ENCODE data around the gene PXDN.
"Not testable (repeated sequence)": the region's sequence is repeated elsewhere in the genome, so short reads cannot be mapped to it uniquely, and the experiment has no call there.

PXDN gene

DNA sequence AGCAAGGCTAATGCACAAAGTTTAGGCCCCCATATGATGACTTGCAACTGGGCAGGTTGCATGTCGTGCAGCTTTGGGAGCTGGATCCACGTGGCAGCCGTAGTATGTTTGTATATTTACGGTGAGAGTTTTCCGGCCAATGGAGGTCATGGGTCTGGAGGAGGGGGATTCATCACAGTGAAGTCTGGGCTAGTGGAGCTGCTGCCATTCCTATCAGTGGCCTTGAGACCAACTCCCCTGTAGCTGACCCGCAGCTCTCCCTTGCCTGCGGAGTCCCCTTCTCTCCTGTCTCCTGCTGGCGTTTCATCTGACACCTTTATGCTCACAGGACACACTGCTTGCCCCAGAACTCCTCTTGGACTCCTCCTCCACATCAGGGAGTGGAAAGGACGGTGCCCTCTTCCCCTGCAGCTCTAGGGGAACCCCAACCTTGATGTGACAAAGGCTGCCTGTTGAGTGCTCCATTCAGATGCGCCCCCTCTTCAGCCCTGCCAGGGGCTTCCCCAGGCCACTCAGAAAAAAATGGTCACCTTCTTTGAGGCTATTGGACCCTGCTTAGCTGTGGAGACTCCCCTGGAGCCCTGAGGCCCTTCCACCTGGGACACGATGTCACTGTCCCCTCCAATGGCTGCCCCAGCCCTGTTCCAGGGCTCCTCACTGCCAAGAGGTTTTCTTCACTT is 121.7 kb downstream of the PXDN start:
- no peak overlapping the region for H3K4me3 Mint-ChIP-seq
- peaks cover 4% of the 10 kb centered on the region for H3K27me3 Mint-ChIP-seq
- no peaks in the 10 kb centered on the region for H3K9me3 Mint-ChIP-seq
- no peaks in the 10 kb centered on the region for H3K4me1 Mint-ChIP-seq (ENCODE audit: low read depth)
- no peak overlapping the region for H3K27ac Mint-ChIP-seq
- no peaks in the 10 kb centered on the region for H3K36me3 Mint-ChIP-seq (ENCODE audit: low read depth)

DNA sequence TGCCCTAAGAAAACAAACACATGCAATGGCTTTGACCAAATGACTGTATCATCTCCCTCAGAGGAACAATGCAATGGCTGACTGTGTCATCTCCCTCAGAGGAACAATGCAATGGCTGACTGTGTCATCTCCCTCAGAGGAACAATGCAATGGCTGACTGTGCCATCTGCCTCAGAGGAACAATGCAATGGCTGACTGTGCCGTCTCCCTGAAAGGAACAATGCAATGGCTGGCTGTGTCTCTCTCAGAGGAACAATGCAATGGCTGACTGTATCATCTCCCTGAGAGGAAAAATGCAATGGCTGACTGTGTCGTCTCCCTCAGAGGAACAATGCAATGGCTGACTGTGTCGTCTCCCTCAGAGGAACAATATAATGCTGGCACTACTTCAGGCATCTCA is 122.3 kb downstream of the PXDN start:
- H3K4me3 Mint-ChIP-seq; H3K36me3 Mint-ChIP-seq (ENCODE audit: low read depth); H3K27ac Mint-ChIP-seq; H3K9me3 Mint-ChIP-seq; H3K4me1 Mint-ChIP-seq (ENCODE audit: low read depth); H3K27me3 Mint-ChIP-seq: not testable (repeated sequence)

DNA sequence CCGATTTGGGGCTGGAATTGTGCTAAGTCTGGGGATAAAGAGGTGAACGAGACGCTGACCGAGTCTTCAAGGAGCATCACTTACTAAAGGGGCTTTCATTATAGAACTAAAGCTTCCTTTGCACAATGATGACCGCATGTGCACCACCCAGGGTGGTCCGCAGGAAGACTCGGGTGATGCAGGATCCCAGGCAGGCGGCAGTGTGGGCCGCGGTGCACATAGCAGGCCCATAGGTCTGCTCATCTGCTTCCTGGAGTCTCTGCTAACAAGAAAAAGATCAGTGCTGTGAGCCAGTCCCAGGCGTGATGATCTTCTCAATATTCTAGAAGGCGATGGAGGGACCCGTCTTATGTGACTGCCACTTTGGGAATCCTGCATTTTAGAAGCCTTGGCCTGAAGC is 122.8 kb downstream of the PXDN start:
- H3K27ac Mint-ChIP-seq: no peak overlapping the region
- no peak overlapping the region for H3K4me3 Mint-ChIP-seq
- H3K9me3 Mint-ChIP-seq: no peaks in the 10 kb centered on the region
- H3K27me3 Mint-ChIP-seq: no peaks in the 10 kb centered on the region
- H3K4me1 Mint-ChIP-seq (ENCODE audit: low read depth): no peaks in the 10 kb centered on the region
- no peaks in the 10 kb centered on the region for H3K36me3 Mint-ChIP-seq (ENCODE audit: low read depth)

DNA sequence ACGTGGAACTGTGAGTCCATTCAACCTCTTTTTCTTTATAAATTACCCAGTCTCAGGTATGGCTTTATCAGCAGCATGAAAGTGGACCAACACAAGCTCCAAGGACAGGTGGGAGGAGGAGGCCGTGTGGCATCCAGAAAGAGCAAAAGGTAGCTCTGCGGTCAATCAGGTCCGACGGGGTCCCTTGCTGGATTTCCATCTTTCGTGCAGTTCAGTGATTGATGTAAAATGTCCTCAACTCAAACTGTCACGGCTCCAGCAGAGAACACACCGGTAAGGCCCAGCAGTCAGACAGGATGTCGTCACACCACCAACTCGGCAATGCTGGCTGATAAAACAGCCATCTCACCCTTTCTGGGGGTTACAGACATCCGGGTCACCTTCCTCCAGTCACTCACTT is 123.3 kb downstream of the PXDN start:
- no peaks in the 10 kb centered on the region for H3K36me3 Mint-ChIP-seq (ENCODE audit: low read depth)
- H3K4me3 Mint-ChIP-seq: no peak overlapping the region
- H3K9me3 Mint-ChIP-seq: no peaks in the 10 kb centered on the region
- no peaks in the 10 kb centered on the region for H3K27me3 Mint-ChIP-seq
- H3K4me1 Mint-ChIP-seq (ENCODE audit: low read depth): no peaks in the 10 kb centered on the region
- no peak overlapping the region for H3K27ac Mint-ChIP-seq

DNA sequence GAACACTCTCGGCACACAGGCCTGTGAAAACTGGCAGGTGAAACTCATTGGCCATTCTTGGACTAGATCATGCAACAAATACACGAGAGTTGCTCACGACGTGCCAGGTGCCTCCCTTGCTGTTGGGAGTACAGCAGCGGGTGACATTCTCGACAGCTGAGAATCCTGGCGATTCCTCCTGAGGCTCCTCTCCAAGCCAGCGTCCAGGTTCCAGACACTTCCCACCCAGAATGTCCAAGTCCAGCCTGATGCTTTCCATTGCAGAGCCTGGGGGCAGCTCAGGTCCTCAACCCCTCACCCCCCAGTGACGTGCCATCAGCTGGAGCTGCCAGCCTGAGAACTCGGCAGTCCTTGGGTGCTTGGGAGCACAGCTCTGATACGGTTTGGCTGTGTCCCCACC is 124.2 kb downstream of the PXDN start:
- H3K4me1 Mint-ChIP-seq (ENCODE audit: low read depth): peaks cover 6% of the 10 kb centered on the region
- no peak overlapping the region for H3K27ac Mint-ChIP-seq
- H3K4me3 Mint-ChIP-seq: no peak overlapping the region
- no peaks in the 10 kb centered on the region for H3K36me3 Mint-ChIP-seq (ENCODE audit: low read depth)
- peaks cover 5% of the 10 kb centered on the region for H3K27me3 Mint-ChIP-seq
- H3K9me3 Mint-ChIP-seq: no peaks in the 10 kb centered on the region

DNA sequence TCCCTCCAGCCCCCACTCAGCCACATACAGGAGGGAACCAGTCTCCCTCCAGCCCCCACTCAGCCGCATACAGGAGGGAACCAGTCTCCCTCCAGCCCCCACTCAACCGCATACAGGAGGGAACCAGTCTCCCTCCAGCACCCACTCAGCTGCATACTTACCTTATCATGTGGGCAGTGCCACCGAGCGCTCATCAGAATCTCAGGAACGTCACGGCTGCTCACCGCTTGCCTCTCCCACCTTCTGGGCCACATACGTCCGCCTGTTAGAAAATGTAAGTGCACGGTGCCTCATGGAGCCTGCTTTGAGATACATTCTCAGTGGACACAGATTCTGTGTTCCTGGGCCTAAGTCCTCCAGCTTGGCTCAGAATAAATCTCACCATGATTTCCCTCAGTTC is 124.8 kb downstream of the PXDN start:
- Mint-ChIP-seq H3K27ac (no peak overlapping the region), H3K9me3 (no peaks in the 10 kb centered on the region), H3K4me1 (ENCODE audit: low read depth) (peaks cover 8% of the 10 kb centered on the region), H3K27me3 (peaks cover 5% of the 10 kb centered on the region), H3K4me3 (no peak overlapping the region), H3K36me3 (ENCODE audit: low read depth) (no peaks in the 10 kb centered on the region)

DNA sequence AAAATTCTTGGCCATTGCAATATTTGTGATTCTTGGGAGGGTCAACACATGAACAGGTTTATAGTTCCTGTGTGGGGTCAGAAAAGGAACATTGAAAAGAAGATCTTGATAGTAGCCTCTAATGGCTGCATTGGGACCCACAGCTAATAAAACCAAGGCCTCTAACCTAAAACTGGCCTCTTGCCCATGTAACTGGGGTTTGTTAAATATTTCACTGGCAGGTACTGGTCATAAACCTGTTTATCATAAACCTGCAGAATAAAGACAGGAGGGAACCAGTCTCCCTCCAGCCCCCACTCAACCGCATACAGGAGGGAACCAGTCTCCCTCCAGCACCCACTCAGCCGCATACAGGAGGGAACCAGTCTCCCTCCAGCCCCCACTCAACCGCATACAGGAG is 125.3 kb downstream of the PXDN start:
- H3K4me1 Mint-ChIP-seq (ENCODE audit: low read depth): peaks cover 10% of the 10 kb centered on the region
- H3K9me3 Mint-ChIP-seq: no peaks in the 10 kb centered on the region
- no peak overlapping the region for H3K27ac Mint-ChIP-seq
- no peaks in the 10 kb centered on the region for H3K36me3 Mint-ChIP-seq (ENCODE audit: low read depth)
- H3K4me3 Mint-ChIP-seq: no peak overlapping the region
- H3K27me3 Mint-ChIP-seq: peaks cover 5% of the 10 kb centered on the region

DNA sequence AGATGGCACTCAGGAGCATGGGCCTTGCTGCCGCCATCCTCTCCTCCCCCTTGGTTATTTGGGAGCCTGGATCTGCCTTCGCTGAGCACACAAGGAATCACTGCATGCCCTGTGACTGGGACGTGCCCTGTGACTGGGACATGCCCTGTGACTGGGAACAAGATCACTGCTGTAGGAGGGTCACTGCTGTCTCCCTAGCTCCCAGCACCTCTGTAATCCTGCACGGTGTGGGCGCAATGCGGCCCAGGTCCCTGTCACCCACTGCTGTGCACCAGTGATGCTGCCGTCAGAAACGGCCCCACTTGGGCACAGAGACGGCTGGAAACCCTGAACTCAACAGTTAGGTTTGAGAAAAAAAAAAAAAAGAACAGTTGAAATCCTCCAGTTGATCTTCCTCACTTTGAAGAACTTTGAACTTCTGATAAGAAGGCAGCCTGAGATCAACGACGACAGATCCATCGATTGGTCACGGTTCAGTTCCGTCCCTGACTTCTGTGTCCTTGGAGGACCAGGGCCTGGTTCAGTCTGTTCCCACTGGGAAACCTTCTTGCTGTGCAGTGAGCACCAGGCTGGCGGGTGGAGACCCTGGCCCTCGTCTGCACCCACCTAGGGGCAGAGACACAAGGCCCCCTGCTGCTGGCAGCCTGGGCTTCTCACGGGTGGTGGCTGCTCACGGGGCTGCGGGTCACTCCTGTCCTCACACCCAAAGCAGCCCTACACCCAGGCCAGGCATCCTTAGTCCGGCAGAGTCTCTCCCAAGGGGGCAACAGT is 125.9 kb downstream of the PXDN start:
- H3K4me1 Mint-ChIP-seq (ENCODE audit: low read depth): peaks cover 10% of the 10 kb centered on the region
- no peak overlapping the region for H3K4me3 Mint-ChIP-seq
- H3K36me3 Mint-ChIP-seq (ENCODE audit: low read depth): no peaks in the 10 kb centered on the region
- no peak overlapping the region for H3K27ac Mint-ChIP-seq
- H3K9me3 Mint-ChIP-seq: no peaks in the 10 kb centered on the region
- H3K27me3 Mint-ChIP-seq: peaks cover 5% of the 10 kb centered on the region

DNA sequence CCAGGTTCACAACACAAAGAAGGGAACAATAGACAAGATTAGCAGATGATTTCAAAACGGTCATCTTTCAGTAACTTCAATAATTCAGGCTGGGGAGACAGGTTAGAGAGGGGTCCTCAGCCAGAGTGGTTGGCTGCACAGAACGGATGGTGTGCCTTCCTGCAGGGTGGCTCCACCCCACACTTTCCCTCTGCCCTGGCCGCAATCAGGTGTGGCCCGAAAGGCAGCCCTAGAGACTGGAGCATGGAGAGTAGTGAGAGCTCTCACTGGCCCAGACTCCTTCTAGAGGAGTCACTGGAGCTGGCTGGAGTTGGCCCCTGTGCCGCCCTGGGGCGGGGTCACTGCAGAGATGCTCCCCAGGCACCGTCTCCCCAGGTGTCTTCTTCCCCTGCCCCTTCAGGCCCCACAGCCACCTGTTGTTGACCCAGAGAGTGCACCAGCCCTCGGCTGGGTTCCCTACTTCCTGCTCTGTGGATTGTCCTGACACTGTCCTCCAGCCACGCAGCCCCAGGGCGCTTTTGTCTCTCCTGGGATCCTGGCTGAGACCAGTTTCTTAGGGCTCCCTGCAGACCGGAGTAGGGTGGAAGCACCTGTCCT is 126.8 kb downstream of the PXDN start:
- Mint-ChIP-seq H3K4me3 (no peak overlapping the region), H3K27ac (no peak overlapping the region), H3K4me1 (ENCODE audit: low read depth) (peaks cover 10% of the 10 kb centered on the region), H3K9me3 (no peaks in the 10 kb centered on the region), H3K27me3 (peaks cover 5% of the 10 kb centered on the region), H3K36me3 (ENCODE audit: low read depth) (no peaks in the 10 kb centered on the region)

DNA sequence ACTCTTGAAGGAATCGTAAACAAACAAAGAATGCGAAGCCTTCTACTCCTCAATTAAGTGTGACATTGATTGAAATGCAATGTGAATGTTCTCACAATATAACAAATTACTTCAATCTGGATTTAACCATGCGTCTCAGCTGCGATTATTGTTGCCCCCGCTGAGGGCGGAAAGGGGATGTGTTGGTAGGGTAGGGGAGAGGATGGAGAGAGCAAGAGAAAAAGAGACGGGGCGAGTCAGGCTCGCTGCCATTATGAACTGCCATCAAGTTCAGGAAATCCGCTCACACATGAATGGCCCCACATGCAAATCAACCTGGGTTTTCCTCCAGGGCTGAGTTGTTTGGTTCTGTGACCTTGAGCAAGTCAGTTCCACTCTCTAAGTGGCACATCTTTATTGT is 129.8 kb downstream of the PXDN start:
- Mint-ChIP-seq H3K4me3 (peak overlapping the region; percentile 0), H3K4me1 (ENCODE audit: low read depth) (peaks cover 14% of the 10 kb centered on the region), H3K36me3 (ENCODE audit: low read depth) (no peaks in the 10 kb centered on the region), H3K9me3 (no peaks in the 10 kb centered on the region), H3K27me3 (peaks cover 5% of the 10 kb centered on the region), H3K27ac (no peak overlapping the region)

DNA sequence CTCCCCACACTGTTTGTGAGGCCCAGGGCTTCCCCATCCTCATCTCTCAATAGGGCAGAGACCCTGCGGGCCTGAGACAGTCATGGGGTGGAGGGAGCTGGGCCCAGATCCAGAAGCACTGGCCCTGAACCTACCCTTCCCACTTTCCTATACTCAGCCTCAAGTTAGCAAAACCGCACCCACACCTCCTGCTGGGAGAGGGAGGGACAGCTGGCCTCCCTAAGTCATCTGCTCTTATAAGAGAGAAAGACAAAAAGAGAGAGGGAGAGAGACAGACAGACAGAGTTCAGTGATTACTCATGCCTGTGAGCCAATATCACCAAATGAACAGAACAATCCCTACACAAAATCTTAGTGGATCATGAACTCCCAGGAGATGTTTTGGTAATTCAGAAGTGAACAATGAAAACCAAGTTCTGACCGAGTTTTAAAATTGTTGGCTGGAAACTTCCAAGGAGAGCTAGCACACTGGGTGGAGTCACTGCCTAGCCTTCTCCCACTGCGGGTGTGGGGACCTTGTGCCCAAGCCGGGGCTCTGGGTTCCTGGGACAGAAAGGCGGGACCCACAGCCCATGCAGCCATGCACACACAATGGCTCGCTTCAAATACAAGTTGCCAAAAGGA is 130.5 kb downstream of the PXDN start:
- Mint-ChIP-seq H3K4me1 (ENCODE audit: low read depth) (peaks cover 15% of the 10 kb centered on the region), H3K27ac (no peak overlapping the region), H3K9me3 (no peaks in the 10 kb centered on the region), H3K4me3 (no peak overlapping the region), H3K36me3 (ENCODE audit: low read depth) (no peaks in the 10 kb centered on the region), H3K27me3 (peaks cover 5% of the 10 kb centered on the region)

DNA sequence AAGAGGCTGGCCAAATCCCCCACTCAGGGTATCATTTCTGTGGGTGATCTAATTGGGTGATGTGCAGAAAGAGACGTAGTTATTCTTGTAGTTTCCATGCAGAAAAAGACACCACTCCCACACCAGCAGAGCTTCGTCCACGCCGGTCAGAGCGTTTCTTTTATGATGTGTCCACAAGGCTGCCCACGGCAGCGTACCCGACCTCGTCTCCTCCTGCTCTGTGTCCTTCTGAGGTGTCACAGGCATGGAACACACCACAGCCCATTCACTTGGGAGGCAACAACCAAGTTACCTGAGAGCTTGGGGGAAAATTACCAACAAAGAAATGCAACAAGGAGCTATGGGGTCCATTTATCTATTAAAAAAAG is 131.3 kb downstream of the PXDN start:
- Mint-ChIP-seq H3K4me3 (no peak overlapping the region), H3K9me3 (no peaks in the 10 kb centered on the region), H3K36me3 (ENCODE audit: low read depth) (no peaks in the 10 kb centered on the region), H3K27me3 (peaks cover 5% of the 10 kb centered on the region), H3K4me1 (ENCODE audit: low read depth) (peaks cover 15% of the 10 kb centered on the region), H3K27ac (no peak overlapping the region)

DNA sequence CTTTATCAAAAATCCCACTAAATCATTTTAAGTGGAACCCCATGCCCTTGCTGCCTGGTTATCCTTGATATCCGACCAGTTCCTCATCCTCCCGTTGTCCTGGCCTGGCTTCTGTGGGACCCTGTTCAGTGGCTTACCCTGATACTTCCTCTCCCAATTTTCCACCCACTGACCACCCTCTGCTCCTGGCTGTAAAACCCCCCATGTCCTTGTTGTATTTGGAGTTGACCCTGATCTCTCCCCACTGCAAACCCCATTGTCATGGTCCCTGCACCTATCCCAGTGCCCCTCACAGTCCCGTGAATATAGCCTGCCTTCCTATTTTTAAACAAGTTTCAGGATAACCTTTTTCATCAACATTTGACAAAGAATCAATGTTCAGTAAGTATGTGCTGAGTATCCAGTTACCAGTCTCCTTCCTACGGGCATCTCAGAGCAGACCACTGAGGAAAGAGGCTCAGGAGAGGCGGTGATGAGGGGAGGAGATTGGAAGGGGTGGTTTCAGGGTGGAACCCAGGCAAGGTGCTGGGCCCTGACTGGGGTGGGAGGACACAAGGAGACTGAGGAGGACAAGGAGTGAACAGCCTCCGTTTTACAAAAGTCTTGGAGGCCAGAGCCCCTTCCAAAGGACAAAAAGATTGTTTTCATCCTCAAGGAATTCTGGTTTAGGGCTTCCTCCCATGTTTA is 131.8 kb downstream of the PXDN start:
- Mint-ChIP-seq H3K4me3 (no peak overlapping the region), H3K27ac (no peak overlapping the region), H3K36me3 (ENCODE audit: low read depth) (no peaks in the 10 kb centered on the region), H3K9me3 (no peaks in the 10 kb centered on the region), H3K4me1 (ENCODE audit: low read depth) (peaks cover 15% of the 10 kb centered on the region), H3K27me3 (peaks cover 5% of the 10 kb centered on the region)

DNA sequence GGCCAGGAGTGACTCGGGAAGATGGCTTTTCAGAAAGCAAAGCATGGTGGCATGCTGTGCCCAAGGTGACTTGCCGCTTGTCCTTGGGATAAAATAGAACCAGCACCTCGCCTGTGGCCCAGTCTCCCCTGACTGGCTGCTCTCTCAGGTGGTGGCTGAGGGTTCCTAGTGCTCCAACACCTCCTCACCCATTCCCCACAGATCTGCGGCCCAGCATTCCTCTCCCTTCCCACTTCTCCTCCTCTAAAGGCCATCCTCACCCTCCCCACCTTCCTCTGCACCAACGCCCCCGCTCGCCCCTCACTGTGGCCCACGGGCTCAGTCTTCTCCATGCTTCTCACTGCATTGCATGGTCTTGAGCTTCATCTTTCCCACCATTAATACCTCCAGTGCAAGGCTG is 132.4 kb downstream of the PXDN start:
- no peaks in the 10 kb centered on the region for H3K9me3 Mint-ChIP-seq
- H3K4me1 Mint-ChIP-seq (ENCODE audit: low read depth): peaks cover 15% of the 10 kb centered on the region
- no peaks in the 10 kb centered on the region for H3K36me3 Mint-ChIP-seq (ENCODE audit: low read depth)

DNA sequence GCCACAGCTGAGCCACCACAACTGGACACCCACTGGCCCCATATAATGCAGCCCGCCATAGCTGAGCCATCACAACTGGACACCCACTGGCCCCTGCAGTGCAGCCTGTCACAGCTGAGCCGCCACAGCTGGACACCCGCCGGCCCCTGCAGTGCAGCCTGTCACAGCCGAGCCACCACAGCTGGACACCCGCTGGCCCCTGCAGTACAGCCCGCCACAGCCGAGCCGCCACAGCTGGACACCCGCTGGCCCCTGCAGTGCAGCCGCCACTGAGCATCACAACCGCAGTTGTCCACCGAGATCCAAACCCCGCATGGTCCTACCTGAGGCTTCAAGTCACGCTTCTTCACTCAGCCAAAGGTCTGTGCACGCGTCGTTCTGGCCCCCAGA is 134.2 kb downstream of the PXDN start:
- H3K4me3 Mint-ChIP-seq: no peak overlapping the region
- no peaks in the 10 kb centered on the region for H3K9me3 Mint-ChIP-seq
- H3K27ac Mint-ChIP-seq: no peak overlapping the region
- H3K36me3 Mint-ChIP-seq (ENCODE audit: low read depth): no peaks in the 10 kb centered on the region
- no peaks in the 10 kb centered on the region for H3K27me3 Mint-ChIP-seq
- H3K4me1 Mint-ChIP-seq (ENCODE audit: low read depth): peaks cover 9% of the 10 kb centered on the region

More for the DNA sequence above, 132.4 kb downstream of the PXDN start:
- H3K27me3 Mint-ChIP-seq: peaks cover 5% of the 10 kb centered on the region
- no peak overlapping the region for H3K27ac Mint-ChIP-seq
- H3K4me3 Mint-ChIP-seq: no peak overlapping the region
